Gastroesophageal sphincter (tissue), 3 donors: ENCODE data around the gene CD300LD.

Experiments used
- CTCF ChIP-seq, 4 experiments: fragments of 200-600 bp in 2 of 4; fragments of 450-650 bp in 2 of 4; sonication (generic) in 1 of 4; IDR thresholded peaks; one replicate each; pipeline ENCODE4 v1.5.1; 2017 to 2019; ENCODE audit warnings: antibody characterized with exemption in 4 of 4, mild to moderate bottlenecking in 2 of 4, moderate library complexity in 2 of 4
- POLR2A ChIP-seq, 2 donors: fragments of 450-650 bp; IDR thresholded peaks; one replicate each; pipeline ENCODE4 v1.6.1; 2017; ENCODE audit warnings: antibody characterized with exemption in 2 of 2, mild to moderate bottlenecking in 2 of 2, moderate library complexity in 1 of 2

GRCh38 chr17:74608511-74608910 lies 16.4 kb upstream of the CD300LD start:
- no peak for TF ChIP-seq CTCF (IDR thresholded peaks at IDR 0.05)
- TF ChIP-seq POLR2A (IDR thresholded peaks at IDR 0.05): no peak
